Measurements from ENCODE around the gene AFAP1L2. TPM values are rescaled to one million over a fixed set of nuclear protein-coding genes. Genes with fewer than 3 reads are reported as not detected.

The AFAP1L2 gene
- total RNA-seq, 1 donor from 2014 or later, result 3.9 TPM

DNA sequence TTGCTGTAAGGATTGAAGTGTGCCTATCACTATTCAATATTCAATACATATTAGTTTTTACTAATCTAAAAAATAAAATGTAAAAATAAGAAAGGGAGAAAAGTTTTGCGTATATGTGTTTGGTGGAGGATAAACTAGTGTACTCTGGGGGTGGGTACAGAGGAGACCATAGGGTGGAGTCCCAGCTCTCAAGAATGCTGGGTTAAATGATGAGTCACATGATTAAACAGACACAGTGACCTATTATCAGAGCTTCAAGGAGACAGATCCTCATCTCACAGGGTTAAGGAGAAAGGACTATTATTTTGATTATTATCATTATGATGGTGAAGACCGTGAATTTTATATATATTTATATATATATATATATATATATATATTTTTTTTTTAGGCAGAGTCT, 77.5 kb downstream of the AFAP1L2 start:
- no peak for DNase-seq (ENCODE audit: low spot score)
- intact Hi-C loops (cut with DNase I), result no loop called here

DNA sequence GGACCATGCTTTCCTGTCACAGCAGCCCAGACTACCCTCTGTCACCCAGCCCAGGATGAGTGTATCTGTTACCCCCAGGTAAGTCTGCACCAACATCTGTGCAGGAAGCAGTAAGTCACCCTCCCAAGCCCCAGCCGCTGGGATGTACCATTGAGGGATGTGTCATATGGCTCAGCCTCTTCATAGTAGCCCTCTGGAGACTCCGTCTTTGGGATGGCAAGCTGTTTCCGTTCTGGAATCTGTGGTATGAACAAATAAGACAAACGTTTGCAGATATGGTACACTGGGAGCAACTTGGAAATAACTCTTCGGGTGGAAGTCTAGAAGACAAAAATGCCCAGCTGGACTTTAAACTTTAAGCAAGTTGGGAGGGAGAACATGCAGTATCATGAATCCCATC, 81.3 kb downstream of the AFAP1L2 start:
- intact Hi-C loops (cut with DNase I), result no loop called here

DNA sequence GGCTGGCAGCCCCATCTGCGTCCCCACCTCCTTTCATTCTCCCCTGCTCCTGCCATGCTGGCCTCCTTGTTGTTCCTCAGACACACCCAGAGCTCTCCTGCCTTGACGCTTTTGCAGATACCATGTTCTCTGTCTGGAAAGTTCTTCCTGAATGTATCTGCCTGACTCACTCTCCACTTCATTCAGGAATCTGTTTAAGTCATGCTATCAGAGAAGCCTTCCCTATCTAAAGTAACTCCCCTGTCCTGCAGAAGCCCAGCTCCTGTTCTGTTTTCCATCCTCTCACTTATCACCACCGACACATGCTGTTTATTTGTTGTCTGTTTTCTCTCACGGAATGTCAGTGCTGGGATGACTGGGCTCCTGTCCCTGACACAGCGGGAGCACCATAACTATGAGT, 82.0 kb downstream of the AFAP1L2 start:
- DNase-seq (ENCODE audit: low spot score), result no peak
- intact Hi-C loops (cut with DNase I), result no loop called here

More for the DNA sequence above, 81.3 kb downstream of the AFAP1L2 start:
- no peak for DNase-seq (ENCODE audit: low spot score)

DNA sequence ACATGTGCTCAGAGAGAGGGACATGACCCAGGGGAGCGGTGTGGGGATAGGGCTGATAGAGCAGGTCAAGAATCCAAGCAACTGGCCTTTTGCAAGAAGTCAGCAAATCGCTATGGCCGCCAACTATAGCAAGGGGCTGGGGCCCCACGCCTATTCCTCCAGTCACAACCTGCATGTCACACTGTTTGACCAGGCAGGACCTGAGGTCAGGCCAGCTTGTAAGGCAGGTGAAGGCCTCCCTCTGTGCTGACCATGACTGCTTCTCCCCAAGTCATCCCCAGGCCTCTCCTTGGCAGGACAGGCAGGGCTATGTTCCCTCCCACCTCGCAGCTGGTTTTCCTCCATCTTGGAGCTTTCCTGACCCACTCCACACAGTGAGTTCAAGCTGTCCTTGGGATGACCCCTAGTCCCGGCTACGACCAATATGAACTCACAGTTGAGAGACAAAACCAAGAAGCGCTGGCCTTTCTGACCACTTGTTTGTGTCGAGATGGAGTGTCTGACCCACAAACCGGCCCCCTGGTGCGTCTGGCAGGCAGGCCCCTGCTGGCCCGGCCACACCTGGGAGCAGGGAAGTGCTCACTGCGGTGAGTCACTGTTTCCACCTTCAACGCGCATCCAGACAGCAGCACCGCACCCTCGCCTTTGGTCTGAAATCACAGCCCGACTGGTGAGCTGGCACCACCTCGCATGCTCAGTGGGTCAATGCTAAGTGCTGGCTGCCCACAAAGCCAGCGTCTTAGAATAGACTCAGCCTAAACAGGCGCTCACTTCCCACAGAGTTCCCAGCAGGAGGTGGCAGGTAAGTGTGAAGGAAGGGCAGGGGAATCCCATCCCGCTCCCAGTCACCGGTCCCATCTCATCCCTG, 83.8 kb downstream of the AFAP1L2 start:
- intact Hi-C loops (cut with DNase I), result no loop called here
- no peak for DNase-seq (ENCODE audit: low spot score)

DNA sequence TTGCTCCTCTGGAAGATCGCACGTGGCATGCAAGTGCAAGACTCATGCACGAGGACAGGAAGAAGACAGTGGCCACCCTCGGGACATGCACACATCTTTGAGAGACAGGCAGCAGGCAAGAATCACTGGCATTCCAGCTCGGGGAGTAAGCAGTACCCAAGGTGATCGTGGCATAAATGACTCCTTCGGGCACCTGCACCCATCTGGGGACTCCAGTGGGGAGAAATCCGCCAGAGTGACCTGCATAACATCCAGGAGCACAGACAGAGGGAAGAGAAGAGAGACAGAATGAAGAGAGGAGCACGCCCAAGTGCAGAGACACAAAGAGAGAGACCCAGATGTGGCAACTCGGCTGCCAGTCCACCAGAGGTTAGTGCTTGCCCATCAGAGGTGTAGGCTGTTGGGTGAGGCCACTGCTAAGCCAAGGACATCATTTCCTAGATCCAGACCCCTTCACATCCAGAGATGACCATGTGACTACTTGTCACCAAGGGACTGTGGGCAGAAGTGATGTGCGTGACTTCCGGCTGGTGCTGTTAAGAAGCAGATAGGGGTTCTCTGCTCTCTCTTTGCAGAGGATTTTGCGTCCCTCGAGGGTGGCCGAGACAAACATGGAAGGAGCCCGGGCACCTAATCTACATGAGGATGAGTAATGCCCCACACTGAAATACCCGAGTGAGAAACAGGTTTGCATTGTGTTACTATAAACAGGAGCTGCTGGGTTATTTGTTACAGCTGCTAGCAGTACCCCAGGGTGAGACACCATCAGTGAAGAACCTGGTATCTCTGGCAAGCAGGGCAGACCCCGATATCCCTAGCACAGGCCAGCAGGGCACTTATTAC, 84.7 kb downstream of the AFAP1L2 start:
- intact Hi-C loops (cut with DNase I), result no loop called here
- DNase-seq (ENCODE audit: low spot score), result no peak

DNA sequence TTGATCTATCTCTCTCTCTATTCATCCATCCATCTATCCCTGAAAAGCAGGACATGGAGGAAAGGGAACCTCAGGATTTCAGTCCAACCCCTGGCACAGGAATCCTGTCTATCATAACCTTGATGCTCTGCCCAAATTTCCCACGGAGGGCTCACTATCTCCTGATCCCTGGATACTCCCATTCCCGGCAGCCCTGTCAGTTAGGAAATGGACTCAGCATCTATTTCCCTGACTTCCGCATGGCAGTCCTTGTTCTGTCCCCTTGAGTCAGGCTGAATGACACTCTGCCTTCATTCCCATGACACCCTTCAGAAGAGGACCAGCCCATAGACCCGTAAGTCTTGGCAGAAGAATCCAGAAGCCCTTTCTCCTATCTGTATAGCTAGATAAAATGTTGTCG, 87.6 kb downstream of the AFAP1L2 start:
- intact Hi-C loops (cut with DNase I), result no loop called here
- peak; percentile 26 for DNase-seq (ENCODE audit: low spot score)

DNA sequence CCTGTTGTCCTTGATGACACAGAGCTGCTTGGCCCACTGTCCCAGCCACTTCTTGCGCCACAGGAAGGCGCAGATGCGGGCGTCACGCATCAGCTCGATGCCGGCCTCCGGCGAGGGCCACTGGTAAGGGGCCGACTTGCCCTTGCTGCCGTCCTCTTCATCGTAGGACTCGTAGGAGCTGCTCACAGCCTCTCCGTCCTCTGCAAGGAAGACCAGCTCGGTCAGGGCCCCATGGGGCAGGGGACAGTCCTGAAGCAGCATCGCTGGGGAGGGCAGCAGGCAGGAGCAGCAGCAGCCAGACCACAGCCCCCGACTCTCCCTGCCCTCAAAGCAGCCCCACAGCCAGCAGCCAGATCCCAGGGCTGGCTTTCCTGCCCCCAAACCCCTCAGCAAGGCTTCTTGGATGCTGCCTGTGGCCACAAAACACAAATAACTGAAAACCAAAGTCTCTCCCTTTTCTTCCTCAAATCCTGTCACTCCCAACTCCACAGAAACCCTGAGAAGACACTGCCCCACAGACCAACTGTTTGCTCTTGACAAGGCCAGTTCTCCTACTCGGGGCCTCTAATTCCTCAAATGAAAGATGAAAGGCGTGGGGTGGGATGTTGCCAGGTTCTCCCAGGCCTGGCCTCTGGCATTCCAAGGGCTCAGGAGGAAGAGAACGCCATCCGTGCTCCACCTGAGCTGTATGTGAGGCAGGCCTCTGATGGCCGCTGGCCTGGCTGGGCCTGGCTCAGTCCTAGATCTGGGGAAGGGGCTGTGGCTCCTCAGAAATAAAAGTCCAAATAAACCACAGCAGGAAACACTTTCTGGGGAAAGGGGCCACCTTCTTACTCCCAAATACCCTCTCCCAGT, 88.5 kb downstream of the AFAP1L2 start:
- DNase-seq (ENCODE audit: low spot score), result peak; percentile 74
- intact Hi-C loops (cut with DNase I), result no loop called here

DNA sequence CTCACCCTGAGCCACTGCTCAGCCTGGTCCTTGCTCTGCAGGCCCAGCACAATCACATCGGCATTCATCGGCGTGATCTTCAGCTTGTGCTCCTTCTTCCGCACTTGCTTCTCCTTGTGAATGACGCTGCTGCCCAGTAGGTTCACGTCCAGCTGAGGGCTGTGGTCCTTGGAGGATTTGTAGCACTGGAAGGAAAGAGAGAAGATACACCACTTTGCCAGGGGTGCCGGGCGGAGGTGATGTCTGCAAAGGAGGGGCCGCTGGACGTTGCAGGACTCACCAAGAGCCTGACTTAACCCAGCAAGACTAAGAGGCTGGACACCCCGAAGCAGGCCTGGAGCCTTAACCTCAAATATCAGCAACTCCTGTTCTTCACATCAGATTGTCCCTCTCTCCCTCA, 90.4 kb downstream of the AFAP1L2 start:
- intact Hi-C loops (cut with DNase I), result no loop called here
- peak; percentile 73 for DNase-seq (ENCODE audit: low spot score)

DNA sequence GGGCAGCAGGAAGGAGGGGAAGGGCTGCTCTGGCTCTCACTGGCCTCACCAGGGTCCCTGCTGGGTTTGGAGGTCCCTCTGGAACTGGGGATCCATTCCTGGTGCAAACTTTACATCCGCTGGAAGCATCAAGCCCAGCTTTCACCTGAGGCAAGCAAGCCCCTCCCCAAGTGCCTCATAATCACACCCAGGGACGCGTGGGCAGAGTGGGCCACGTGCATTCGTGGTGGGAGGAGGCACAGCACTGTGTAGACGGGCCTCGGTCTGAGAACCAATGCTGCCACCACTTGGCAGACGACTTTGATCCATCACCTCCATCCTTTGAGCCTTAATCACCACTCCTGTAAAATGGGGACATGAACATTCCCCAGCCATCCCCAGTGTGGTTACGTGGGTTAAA, 91.2 kb downstream of the AFAP1L2 start:
- DNase-seq (ENCODE audit: low spot score), result peak; percentile 43
- intact Hi-C loops (cut with DNase I), result no loop called here

DNA sequence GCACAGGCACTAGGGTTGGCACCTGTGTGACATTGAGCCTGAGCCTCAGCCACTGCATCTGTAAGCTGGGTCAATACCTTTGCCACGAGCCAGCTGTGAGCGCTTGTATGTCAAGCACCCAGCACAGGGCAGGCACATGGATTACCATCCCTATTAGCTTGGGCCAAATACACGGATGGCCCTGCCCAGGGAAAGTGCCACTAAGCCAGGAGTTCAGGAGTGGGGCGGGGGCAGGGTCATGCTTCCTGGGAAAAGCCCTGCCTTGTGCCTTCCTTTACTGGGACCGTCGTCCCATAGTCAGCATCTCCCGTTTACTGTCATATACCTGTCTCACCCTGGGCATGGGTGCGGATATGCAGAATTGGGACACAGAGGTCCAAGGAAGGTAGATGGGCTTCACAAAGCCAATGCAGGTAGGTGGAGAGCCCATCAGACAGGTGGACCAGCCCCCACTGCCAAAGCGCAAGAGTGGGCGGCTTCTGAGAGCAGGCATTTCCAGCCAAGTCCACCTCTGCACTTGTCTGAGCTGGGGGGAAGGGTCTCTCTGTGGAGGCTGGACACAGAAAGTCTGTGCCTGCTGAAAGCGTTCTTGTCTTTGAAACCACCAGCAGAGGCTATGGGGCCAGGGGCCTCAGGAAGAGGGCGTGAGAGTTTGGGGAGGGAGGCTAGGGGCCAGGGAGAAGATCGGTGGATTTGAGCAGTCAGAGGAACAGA, 92.6 kb downstream of the AFAP1L2 start:
- DNase-seq (ENCODE audit: low spot score), result peak; percentile 51
- intact Hi-C loops (cut with DNase I), result no loop called here

DNA sequence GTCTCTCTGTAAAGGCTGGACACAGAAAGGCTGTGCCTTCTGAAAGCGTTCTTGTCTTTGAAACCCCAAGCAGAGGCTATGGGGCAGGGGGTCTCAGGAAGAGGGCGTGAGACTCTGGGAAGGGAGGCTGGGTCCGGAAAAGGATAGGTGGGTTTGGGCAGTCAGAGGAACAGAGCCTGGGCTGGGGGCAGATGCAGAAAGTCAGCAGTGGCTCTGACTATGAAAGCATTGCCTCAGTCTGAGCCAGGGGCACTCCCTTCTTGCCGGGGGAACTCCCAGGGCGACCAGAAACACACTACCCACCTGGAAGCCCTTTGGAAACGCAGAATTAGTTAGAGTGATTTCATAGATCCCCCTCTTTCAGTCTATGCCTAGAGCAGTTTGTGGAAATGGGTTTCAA, 93.3 kb downstream of the AFAP1L2 start:
- DNase-seq (ENCODE audit: low spot score), result peak; percentile 15
- intact Hi-C loops (cut with DNase I), result no loop called here

DNA sequence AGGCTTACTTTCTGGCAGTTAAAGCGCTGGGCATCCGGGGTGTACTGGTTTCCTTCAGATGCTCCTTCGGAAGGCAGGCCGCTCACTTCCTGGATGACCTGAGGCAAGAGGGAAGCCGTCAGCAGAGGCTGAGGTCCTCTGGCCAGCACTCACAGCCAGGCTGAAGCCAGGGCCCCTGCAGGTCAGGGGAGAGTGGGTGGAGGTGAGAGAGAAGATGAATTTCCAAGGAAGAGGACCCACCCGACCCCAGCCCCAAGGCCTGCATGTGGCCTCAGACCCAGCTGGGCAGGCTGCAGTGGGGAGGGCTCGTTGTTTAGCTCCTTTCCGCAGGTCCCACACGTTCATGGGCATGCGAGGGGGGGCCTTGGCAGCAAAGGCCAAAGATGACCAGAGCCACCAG, 94.0 kb downstream of the AFAP1L2 start:
- DNase-seq (ENCODE audit: low spot score), result peak; percentile 69
- intact Hi-C loops (cut with DNase I), result no loop called here

DNA sequence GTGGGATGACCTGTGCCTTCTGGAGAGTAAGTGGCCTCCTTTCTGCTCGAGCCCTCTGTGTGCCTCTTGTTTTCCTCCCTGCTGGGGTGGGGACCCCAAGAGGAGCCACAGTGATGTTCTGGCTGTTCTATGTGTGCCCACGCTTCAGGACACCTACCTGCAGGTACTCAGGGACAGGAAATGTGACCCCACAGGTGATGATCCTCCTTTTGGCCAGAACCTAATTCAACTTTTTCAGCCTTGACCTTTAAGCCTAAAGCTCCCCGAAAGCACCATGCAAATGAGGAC, 95.0 kb downstream of the AFAP1L2 start:
- peak; percentile 29 for DNase-seq (ENCODE audit: low spot score)
- intact Hi-C loops (cut with DNase I), result loop anchor here (10.0 kb wide), 3 partner anchors 95 to 395 kb away; partner anchors contain the start of gene AFAP1L2

DNA sequence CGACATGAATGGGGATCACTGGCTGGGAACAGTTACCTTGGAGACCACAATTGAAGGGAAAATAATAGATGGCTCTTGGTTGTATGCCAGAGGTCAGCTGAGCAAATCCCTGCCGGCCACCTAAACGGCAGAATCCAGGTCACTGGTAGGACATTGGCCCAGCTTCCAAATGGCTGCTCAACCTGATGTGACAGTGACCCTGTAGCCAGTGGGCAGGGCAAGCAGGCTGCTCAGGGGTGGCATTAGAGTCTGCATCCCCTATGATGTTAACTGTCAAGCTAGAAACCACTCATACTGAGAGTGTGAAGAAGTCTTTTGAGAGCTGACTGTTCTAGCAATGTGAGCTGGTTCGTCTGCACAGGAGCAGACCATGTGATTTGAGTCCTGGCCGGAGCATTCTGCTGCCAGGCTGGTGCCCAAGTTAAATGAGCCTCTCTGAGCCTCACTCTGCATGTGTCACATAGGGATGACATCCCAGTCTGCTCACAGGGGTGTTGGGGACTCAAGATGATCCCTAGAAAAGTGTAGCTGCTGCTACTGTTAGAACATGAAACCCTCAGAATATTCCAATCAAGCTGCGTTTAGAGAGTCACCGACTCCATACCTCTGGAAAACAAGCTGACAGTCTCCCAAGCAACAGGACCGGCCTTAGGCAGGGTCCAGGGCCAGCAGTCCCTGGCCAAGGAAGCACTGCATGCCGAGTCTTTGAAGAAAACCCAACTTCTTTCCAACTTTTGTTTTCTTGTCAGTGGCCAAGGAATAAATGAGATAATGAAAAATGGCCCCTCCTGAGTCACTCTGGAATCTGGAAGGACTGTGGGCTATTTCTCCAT, 95.6 kb downstream of the AFAP1L2 start:
- intact Hi-C loops (cut with DNase I), result loop anchor here (10.0 kb wide), 3 partner anchors 96 to 396 kb away; partner anchors contain the start of gene AFAP1L2
- peak; percentile 74 for DNase-seq (ENCODE audit: low spot score)

DNA sequence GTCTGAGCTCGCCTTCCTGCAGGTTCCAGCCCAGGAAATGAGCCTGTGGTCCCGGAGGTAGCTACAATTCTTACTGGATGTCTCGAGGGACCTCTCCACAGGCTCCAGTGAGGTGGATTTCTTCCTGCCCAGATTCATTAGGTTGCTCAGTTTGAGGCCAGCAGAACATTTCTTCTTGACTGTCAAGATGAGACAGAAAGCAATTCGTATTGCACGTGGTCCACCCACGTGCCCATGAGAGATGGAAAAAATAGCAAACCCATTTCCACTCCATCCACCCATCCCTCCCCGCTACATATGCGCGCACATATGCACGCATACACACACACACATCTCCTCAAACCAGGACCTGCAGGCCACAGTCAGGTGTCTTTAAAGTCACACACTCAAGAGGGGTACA, 96.6 kb downstream of the AFAP1L2 start:
- intact Hi-C loops (cut with DNase I), result loop anchor here (10.0 kb wide), 3 partner anchors 97 to 397 kb away; partner anchors contain the start of gene AFAP1L2

DNA sequence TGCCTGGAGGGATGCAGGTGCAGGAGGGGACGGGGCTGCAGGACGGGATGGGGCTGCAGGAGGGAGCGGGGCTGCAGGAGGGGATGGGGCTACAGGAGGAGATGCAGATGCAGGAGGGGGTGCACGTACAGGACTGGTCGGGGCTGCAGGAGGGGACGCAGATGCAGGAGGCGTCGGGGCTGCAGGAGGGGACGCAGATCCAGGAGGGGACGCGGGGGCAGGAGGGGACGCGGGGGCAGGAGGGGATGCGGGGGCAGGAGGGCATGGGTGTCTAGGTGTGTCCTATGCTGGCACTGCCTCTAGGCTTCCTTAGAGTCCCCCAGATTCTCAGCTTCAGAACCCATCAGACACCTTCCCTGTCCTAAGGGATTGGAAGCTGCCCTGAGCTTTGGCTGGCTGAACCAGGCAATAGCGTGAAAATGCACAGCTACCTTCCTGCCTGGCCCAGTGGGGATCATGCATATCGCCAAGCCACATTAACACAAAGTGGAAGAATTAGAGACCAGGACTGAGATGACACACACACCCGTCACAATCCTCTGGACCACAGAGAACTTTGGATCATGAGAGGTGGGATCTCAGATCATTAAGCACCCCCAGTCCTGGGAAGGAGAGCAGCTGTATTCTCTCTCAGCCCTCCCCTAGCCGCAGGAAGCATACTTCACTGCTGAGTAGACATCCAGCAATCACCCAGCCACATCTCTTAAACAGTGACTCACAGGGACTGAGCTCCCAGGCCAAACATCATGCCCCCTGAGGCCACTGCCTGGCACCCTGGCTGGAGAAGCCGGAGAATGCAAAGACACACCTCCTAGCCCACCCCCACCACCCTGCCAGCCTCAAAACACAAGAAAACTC, 98.0 kb downstream of the AFAP1L2 start:
- peak; percentile 41 for DNase-seq (ENCODE audit: low spot score)
- intact Hi-C loops (cut with DNase I), result loop anchor here (10.0 kb wide), 3 partner anchors 98 to 398 kb away; partner anchors contain the start of gene AFAP1L2

More for the DNA sequence above, 96.6 kb downstream of the AFAP1L2 start:
- DNase-seq (ENCODE audit: low spot score), result peak; percentile 60

DNA sequence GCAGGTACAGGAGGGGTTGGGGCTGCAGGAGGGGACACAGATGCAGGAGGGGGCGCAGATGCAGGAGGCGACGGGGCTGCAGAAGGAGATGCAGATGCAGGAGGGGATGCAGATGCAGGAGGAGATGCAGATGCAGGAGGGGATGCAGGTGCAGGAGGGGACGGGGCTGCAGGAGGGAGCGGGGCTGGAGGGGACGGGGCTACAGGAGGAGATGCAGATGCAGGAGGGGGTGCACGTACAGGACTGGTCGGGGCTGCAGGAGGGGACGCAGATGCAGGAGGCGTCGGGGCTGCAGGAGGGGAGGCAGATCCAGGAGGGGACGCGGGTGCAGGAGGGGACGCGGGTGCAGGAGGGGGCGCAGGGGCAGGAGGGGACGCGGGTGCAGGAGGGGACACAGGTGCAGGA, 98.8 kb downstream of the AFAP1L2 start:
- DNase-seq (ENCODE audit: low spot score), result peak; percentile 51
- intact Hi-C loops (cut with DNase I), result loop anchor here (10.0 kb wide), 3 partner anchors 99 to 399 kb away; partner anchors contain the start of gene AFAP1L2
